ENCODE results near the gene CYP4B1.

Gene CYP4B1

DNA sequence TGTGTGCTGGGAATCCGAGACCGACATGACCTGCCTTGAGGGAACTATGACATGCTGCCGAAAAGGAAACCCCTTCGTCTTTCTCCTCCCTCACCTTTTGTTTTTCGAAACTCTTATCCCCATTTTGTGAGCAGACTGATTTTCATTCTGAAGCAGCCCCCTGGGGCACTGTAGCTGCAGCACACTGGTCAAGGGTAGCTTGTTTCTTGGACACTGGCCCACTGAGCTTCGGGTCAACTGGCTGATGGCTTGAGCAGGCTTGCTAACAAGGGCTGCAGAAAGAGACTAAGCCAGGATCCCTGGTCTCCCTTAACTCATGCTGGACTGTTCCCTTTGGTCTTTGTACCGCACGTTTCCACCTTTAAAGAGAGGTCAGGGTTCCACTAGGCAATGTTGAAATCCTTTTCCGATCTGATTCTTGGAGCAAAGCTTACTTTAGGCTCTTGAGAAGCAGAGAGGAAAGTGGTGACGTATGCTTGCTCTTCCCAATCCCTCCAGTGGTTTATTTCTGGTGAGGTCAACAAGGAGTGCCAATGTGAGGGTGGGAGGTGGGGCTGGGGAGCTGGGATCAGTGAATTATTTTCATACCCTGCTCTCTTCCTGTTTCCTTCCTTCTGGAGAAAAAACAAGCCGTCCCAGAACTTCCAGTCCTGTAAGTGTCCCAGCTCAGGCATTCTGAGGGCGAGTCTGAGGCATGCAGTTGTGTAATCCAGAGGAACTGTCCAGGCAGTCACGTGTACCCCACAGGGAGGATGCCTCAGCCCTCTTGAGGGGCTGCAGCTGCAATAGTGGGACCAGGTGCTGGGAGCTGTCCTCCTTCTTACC is 7.6 kb downstream of the CYP4B1 start:
- no peaks in the 10 kb centered on the region for H3K36me3 ChIP-seq (ENCODE audit: control insufficient read depth in 2 of 2, insufficient read depth in 2 of 2, low read length in 2 of 2)
- no peak overlapping the region for H3K9ac ChIP-seq (ENCODE audit: low read length in 2 of 2)
- H3K27ac ChIP-seq (ENCODE audit: low read length): peak overlapping the region; percentile 31
- H3K4me3 ChIP-seq (ENCODE audit: low read length in 2 of 2): no peak overlapping the region
- H3K4me1 ChIP-seq (ENCODE audit: control insufficient read depth, insufficient read depth, low read length): peaks cover 16% of the 10 kb centered on the region
- H3K9me3 ChIP-seq (ENCODE audit: control insufficient read depth in 2 of 2, low read length in 2 of 2): no peaks in the 10 kb centered on the region
- no peaks in the 10 kb centered on the region for H3K27me3 ChIP-seq (ENCODE audit: control insufficient read depth in 1 of 2, insufficient read depth in 2 of 2, low read length in 2 of 2)

DNA sequence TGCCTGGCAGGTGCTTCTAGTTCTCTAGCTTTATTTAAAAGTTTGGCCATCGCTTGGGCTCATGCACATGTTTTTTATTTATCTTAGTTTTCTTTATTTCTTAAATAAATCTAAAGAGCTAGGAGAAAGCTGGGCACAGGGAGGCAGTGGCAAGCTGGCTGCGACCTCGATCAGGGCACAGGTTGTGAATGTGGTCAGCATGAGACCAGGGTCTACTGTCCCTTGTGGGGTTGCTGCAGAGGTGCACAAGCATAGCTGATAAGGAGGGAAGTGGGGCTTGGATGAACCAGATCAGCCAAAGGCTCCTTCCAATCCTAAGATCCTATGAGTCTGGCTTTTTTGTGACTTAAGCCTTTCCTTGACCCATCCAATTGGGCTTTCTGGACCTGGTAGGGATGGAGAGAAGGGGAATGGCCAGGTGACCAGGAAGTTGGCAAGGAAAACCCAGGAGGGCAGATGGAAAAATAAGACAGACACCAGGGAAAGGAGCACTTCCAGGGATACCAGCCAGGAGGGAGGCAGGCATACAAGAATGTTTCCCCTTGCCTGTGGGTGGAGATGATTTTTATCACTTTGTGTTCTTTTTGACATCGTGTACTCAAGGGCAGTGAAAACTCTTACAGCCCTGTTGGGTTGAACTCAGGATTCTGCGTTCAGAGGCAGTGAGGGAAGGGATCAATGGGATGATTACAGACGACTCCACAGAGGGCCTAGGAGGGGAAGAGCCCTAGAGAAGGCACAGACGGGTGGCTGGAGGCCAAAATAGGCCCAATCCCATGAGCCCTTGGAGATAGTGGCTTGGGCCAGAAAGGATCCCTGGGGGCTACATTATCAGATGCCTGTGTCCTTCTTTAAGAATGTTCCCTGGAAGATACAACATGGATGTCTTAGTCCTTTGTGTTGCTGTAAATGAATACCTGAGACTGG is 8.5 kb downstream of the CYP4B1 start:
- Histone ChIP-seq H3K36me3 (ENCODE audit: control insufficient read depth in 2 of 2, insufficient read depth in 2 of 2, low read length in 2 of 2) (no peaks in the 10 kb centered on the region), H3K27ac (ENCODE audit: low read length) (peak overlapping the region; percentile 24), H3K4me3 (ENCODE audit: low read length in 2 of 2) (no peak overlapping the region), H3K9ac (ENCODE audit: low read length in 2 of 2) (no peak overlapping the region), H3K4me1 (ENCODE audit: control insufficient read depth, insufficient read depth, low read length) (peaks cover 20% of the 10 kb centered on the region), H3K9me3 (ENCODE audit: control insufficient read depth in 2 of 2, low read length in 2 of 2) (no peaks in the 10 kb centered on the region), H3K27me3 (ENCODE audit: control insufficient read depth in 1 of 2, insufficient read depth in 2 of 2, low read length in 2 of 2) (no peaks in the 10 kb centered on the region)

DNA sequence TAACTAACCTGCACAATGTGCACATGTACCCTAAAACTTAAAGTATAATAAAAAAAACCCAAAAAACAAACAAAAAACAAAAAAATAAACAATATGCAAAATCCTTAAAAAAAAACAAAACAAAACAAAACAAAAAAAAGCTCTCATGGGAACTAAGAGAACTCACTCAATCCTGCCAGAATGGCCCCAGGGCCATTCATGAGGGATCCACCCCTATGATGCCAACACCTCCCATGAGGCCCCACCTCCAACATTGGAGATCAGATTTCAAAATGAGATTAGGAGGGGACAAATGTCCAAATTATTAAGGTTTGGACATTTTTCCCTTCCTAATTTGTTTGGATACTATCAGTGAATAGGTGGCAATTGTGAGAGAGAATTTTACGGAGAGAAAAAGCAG is 10.2 kb downstream of the CYP4B1 start:
- no peak overlapping the region for H3K9ac ChIP-seq (ENCODE audit: low read length in 2 of 2)
- peaks cover 19% of the 10 kb centered on the region for H3K4me1 ChIP-seq (ENCODE audit: control insufficient read depth, insufficient read depth, low read length)
- no peak overlapping the region for H3K27ac ChIP-seq (ENCODE audit: low read length)
- no peaks in the 10 kb centered on the region for H3K9me3 ChIP-seq (ENCODE audit: control insufficient read depth in 2 of 2, low read length in 2 of 2)
- no peaks in the 10 kb centered on the region for H3K27me3 ChIP-seq (ENCODE audit: control insufficient read depth in 1 of 2, insufficient read depth in 2 of 2, low read length in 2 of 2)
- no peaks in the 10 kb centered on the region for H3K36me3 ChIP-seq (ENCODE audit: control insufficient read depth in 2 of 2, insufficient read depth in 2 of 2, low read length in 2 of 2)
- H3K4me3 ChIP-seq (ENCODE audit: low read length in 2 of 2): no peak overlapping the region

- Histone ChIP-seq H3K36me3 (ENCODE audit: control insufficient read depth in 2 of 2, insufficient read depth in 2 of 2, low read length in 2 of 2) (no peaks in the 10 kb centered on the region), H3K4me3 (ENCODE audit: low read length in 2 of 2) (no peak overlapping the region), H3K4me1 (ENCODE audit: control insufficient read depth, insufficient read depth, low read length) (peaks cover 17% of the 10 kb centered on the region), H3K27me3 (ENCODE audit: control insufficient read depth in 1 of 2, insufficient read depth in 2 of 2, low read length in 2 of 2) (no peaks in the 10 kb centered on the region), H3K27ac (ENCODE audit: low read length) (no peak overlapping the region), H3K9ac (ENCODE audit: low read length in 2 of 2) (no peak overlapping the region), H3K9me3 (ENCODE audit: control insufficient read depth in 2 of 2, low read length in 2 of 2) (no peaks in the 10 kb centered on the region)
Observed at GRCh38 chr1:46809904-46810303, 11.1 kb downstream of the CYP4B1 start.

DNA sequence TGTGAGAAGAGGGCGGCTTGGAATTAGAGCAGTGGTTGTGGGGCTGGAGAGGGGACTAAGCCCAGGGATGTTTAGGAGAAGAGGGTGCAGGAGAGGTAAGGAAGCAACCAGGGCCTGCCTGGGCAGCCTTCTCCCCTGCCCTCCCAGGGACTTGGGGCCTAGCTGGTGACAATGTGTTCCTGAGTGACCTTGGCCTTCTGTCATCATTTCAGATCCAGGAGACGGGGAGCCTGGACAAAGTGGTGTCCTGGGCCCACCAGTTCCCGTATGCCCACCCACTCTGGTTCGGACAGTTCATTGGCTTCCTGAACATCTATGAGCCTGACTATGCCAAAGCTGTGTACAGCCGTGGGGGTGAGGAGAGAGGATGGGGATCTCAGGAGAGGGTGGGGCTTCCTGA is 11.8 kb downstream of the CYP4B1 start:
- H3K36me3 ChIP-seq (ENCODE audit: control insufficient read depth in 2 of 2, insufficient read depth in 2 of 2, low read length in 2 of 2): no peaks in the 10 kb centered on the region

GRCh38 chr1:46811053-46811452 is 12.2 kb downstream of the CYP4B1 start:
- Histone ChIP-seq H3K4me1 (ENCODE audit: control insufficient read depth, insufficient read depth, low read length) (peaks cover 13% of the 10 kb centered on the region), H3K27ac (ENCODE audit: low read length) (no peak overlapping the region), H3K9me3 (ENCODE audit: control insufficient read depth in 2 of 2, low read length in 2 of 2) (no peaks in the 10 kb centered on the region), H3K27me3 (ENCODE audit: control insufficient read depth in 1 of 2, insufficient read depth in 2 of 2, low read length in 2 of 2) (no peaks in the 10 kb centered on the region), H3K4me3 (ENCODE audit: low read length in 2 of 2) (no peak overlapping the region), H3K9ac (ENCODE audit: low read length in 2 of 2) (no peak overlapping the region), H3K36me3 (ENCODE audit: control insufficient read depth in 2 of 2, insufficient read depth in 2 of 2, low read length in 2 of 2) (no peaks in the 10 kb centered on the region)

More for the DNA sequence above, 11.8 kb downstream of the CYP4B1 start:
- Histone ChIP-seq H3K27me3 (ENCODE audit: control insufficient read depth in 1 of 2, insufficient read depth in 2 of 2, low read length in 2 of 2) (no peaks in the 10 kb centered on the region), H3K9me3 (ENCODE audit: control insufficient read depth in 2 of 2, low read length in 2 of 2) (no peaks in the 10 kb centered on the region), H3K4me3 (ENCODE audit: low read length in 2 of 2) (no peak overlapping the region), H3K4me1 (ENCODE audit: control insufficient read depth, insufficient read depth, low read length) (peaks cover 14% of the 10 kb centered on the region), H3K9ac (ENCODE audit: low read length in 2 of 2) (no peak overlapping the region), H3K27ac (ENCODE audit: low read length) (no peak overlapping the region)

DNA sequence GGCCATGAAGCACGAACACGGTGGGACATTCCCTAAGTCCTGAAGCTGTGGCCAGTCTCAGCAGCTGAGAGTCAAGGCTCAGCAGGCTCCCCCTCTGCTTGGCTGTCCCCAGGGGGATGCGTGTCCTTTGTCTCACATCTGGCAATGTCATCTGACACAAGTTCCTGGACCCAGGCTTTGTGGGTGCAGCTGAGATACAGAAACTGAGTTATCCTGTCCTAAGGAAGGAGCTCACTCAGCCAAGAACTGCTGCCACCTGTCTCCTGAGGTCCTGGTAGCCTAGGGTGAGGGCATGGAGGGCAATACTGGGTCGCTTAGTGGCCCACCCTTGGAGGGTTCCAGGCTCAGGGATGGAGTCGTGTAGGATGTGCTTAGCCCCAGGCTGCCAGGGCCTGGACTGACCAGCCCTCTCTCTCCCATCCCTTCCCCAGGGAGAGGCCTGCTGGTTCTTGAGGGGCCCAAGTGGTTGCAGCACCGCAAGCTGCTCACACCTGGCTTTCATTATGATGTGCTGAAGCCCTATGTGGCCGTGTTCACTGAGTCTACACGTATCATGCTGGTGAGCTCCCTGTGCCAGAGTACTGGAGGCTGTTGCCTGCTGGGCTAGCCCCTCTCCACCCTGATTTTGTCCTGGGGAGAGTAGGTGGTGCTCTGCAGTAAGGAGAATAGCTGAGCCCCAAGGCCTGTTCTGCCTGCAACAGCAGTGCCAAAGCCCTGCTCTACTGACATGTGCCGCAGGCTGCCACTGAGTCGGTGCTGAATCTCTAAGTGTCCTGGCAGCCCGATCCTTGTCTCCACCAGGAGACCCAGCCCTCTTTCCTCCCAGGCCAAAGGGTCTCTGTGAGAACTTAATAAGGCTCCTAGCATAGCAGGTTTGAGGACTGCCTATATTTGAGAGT is 13.5 kb downstream of the CYP4B1 start:
- no peak overlapping the region for H3K27ac ChIP-seq (ENCODE audit: low read length)
- no peaks in the 10 kb centered on the region for H3K9me3 ChIP-seq (ENCODE audit: control insufficient read depth in 2 of 2, low read length in 2 of 2)
- H3K36me3 ChIP-seq (ENCODE audit: control insufficient read depth in 2 of 2, insufficient read depth in 2 of 2, low read length in 2 of 2): no peaks in the 10 kb centered on the region
- H3K9ac ChIP-seq (ENCODE audit: low read length in 2 of 2): no peak overlapping the region
- no peaks in the 10 kb centered on the region for H3K27me3 ChIP-seq (ENCODE audit: control insufficient read depth in 1 of 2, insufficient read depth in 2 of 2, low read length in 2 of 2)
- H3K4me3 ChIP-seq (ENCODE audit: low read length in 2 of 2): no peak overlapping the region
- peaks cover 8% of the 10 kb centered on the region for H3K4me1 ChIP-seq (ENCODE audit: control insufficient read depth, insufficient read depth, low read length)

DNA sequence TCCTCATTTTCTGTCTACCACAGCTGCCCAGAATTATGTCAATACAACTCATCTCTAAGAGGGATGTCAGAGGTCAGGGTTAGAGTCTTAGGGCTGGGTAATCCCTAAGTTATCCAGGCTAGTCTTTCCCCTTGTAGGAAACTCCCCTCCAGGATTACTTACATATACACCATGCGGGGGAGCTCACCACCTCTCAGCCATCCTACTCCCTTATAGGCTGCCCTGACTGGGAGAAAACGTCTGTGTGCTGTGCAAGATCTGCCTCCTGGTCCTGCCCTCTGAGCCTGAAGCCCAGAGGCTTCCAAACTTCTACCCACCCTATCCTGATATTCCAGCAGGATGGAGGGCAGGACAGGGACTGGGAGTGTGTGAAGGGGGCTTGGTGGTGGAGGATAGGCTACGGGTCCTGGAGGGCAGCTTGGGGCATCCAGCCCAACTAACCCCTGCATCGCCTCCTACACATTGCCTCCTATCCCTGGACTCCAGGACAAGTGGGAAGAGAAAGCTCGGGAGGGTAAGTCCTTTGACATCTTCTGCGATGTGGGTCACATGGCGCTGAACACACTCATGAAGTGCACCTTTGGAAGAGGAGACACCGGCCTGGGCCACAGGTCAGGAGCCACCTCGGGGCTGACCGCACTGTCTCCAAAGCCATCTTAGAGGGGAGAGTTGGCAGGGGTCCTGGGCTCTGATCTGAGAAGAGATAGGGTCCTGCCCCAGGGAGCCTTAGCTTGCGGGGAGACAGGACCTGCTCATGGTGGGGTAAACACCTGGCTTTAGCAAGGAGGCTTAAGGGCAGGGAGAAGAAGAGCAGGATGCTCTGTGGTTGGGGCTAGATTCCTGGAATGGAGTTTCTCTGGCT is 14.4 kb downstream of the CYP4B1 start:
- Histone ChIP-seq H3K4me1 (ENCODE audit: control insufficient read depth, insufficient read depth, low read length) (peaks cover 4% of the 10 kb centered on the region), H3K9me3 (ENCODE audit: control insufficient read depth in 2 of 2, low read length in 2 of 2) (no peaks in the 10 kb centered on the region), H3K27ac (ENCODE audit: low read length) (no peak overlapping the region), H3K27me3 (ENCODE audit: control insufficient read depth in 1 of 2, insufficient read depth in 2 of 2, low read length in 2 of 2) (no peaks in the 10 kb centered on the region), H3K36me3 (ENCODE audit: control insufficient read depth in 2 of 2, insufficient read depth in 2 of 2, low read length in 2 of 2) (no peaks in the 10 kb centered on the region), H3K9ac (ENCODE audit: low read length in 2 of 2) (no peak overlapping the region), H3K4me3 (ENCODE audit: low read length in 2 of 2) (no peak overlapping the region)

- peaks cover 4% of the 10 kb centered on the region for H3K4me1 ChIP-seq (ENCODE audit: control insufficient read depth, insufficient read depth, low read length)
- H3K9me3 ChIP-seq (ENCODE audit: control insufficient read depth in 2 of 2, low read length in 2 of 2): no peaks in the 10 kb centered on the region
- H3K4me3 ChIP-seq (ENCODE audit: low read length in 2 of 2): no peak overlapping the region
- no peaks in the 10 kb centered on the region for H3K27me3 ChIP-seq (ENCODE audit: control insufficient read depth in 1 of 2, insufficient read depth in 2 of 2, low read length in 2 of 2)
- no peak overlapping the region for H3K9ac ChIP-seq (ENCODE audit: low read length in 2 of 2)
- H3K36me3 ChIP-seq (ENCODE audit: control insufficient read depth in 2 of 2, insufficient read depth in 2 of 2, low read length in 2 of 2): no peaks in the 10 kb centered on the region
- H3K27ac ChIP-seq (ENCODE audit: low read length): no peak overlapping the region
Observed at GRCh38 chr1:46813858-46814396, 15.1 kb downstream of the CYP4B1 start.
